DMS153 treated with DMSO at 0.1 percent for 48 hours (cell line): ENCODE data around the gene HEG1.

Source experiments
- DNase-seq: peaks from one replicate; lab custom pipeline; 2025; ENCODE audit not compliant: unreplicated experiment; lab: John Stamatoyannopoulos, UW

HEG1 gene

DNA sequence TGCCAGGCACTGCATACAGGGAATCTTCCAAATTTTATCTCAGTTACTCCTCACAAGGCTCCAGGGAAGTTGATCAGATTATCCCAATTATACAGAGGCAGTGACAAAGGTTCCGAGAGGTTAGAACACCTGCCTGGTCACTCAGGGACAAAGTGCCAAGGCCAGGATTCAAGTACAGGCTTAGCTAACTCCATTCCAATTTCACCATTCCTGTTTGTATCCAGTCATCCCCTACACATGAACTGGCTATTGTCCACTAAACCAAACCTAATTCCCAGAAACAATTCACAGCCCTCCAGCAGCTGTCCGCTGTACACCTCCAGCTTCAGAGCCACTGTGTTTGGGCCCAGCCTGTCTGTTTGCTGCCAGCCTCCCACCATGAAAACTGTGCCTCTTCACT, 137.3 kb downstream of the HEG1 start:
- no peak for DNase-seq

DNA sequence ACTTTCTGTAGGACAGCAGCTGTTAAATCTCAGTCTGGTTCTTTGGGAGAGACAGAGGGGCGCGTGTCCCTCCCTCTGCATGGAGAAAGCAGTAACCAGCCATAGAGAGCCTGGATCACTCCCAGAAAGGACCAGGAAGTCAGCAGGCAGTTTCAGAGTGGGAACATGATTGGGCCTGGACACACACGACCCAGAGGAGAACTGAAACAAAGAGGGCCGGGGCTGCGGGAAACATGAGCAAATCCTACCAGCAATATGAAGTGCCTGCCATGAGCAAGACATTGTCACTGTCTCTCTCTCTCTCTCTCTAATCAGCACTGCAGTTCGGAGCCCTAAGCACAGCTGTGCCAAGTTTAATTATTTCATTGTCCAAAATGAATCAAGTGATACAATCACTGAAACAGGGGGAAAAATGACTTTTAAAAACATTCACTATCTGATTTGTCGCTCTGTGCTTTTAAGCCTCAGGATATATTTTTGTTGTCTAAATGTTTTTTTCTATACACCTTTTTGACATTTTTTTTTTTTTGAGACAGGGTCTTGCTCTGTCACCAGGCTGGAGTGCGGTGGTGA, 138.9 kb downstream of the HEG1 start:
- no peak for DNase-seq
